ENCODE data around the gene MCTP1.

- no peak for TF ChIP-seq CTCF (IDR thresholded peaks at IDR 0.05; ENCODE audit: low read depth, low read length, poor library complexity, severe bottlenecking)
- TF ChIP-seq EZH2phosphoT487 (IDR thresholded peaks at IDR 0.05; ENCODE audit: borderline replicate concordance, low read length): no peak
These were observed 626.6 kb downstream of the MCTP1 start for GRCh38 chr5:94658272-94658671.
